ENCODE measurements around the gene HHAT. TPM values are rescaled to one million over a fixed set of nuclear protein-coding genes. Genes with fewer than 3 reads are reported as not detected.

The HHAT gene
- polyA plus RNA-seq, 1 donor (not counting 4 experiments of a cell fraction or from before 2014, with no cell fraction given) = 3.8 TPM

- Histone ChIP-seq H3K4me1 (ENCODE audit: control insufficient read depth, extremely low read depth, insufficient read depth, low read length) (no peaks in the 10 kb centered on the region), H2AFZ (ENCODE audit: control insufficient read depth, low read length) (no peak overlapping the region), H3K27me3 (ENCODE audit: control insufficient read depth, extremely low read depth, insufficient read depth, low read length) (no peaks in the 10 kb centered on the region), H3K4me2 (ENCODE audit: control insufficient read depth, extremely low read depth, insufficient read depth, low read depth, low read length) (no peak overlapping the region), H4K20me1 (ENCODE audit: control insufficient read depth, extremely low read depth, insufficient read depth, low read length) (no peaks in the 10 kb centered on the region), H3K9me3 (ENCODE audit: control insufficient read depth, low read depth, low read length) (no peaks in the 10 kb centered on the region), H3K36me3 (ENCODE audit: control insufficient read depth in 2 of 2, extremely low read depth in 1 of 2, insufficient read depth in 2 of 2, low read length in 2 of 2) (no peaks in the 10 kb centered on the region), H3K27ac (ENCODE audit: control insufficient read depth, insufficient read depth, low read length) (no peak overlapping the region), H3K9ac (ENCODE audit: control insufficient read depth, extremely low read depth, insufficient read depth, low read length) (no peak overlapping the region), H3K79me2 (ENCODE audit: control insufficient read depth, insufficient read depth, low read length) (no peaks in the 10 kb centered on the region), H3K9me1 (ENCODE audit: control insufficient read depth, extremely low read depth, insufficient read depth, low read length) (no peaks in the 10 kb centered on the region), H3K4me3 (ENCODE audit: control insufficient read depth in 2 of 3, extremely low read depth in 1 of 3, insufficient read depth in 2 of 3, low read depth in 1 of 3, low read length in 3 of 3) (no peak overlapping the region)
- DNase-seq (ENCODE audit: low read depth, low spot score) = no peak
- dilution Hi-C loops (cut with MboI; ENCODE audit: extremely low pct_ligation_motif_present, low sequenced_read_pairs) = no loop called here
- TF ChIP-seq EZH2 (IDR thresholded peaks at IDR 0.05; ENCODE audit: low read length) = no peak
- no peak for TF ChIP-seq CTCF (optimal IDR thresholded peaks at IDR 0.05 in 1 of 3, IDR thresholded peaks at IDR 0.05 in 1 of 3, conservative IDR thresholded peaks at IDR 0.05 in 1 of 3; ENCODE audit: extremely low read depth in 1 of 3, insufficient read depth in 2 of 3, low read length in 3 of 3)
- FAIRE-seq = no peak
Measured at GRCh38 chr1:210674151-210674550, 345.4 kb downstream of the HHAT start.

- no peaks in the 10 kb centered on the region for H4K20me1 ChIP-seq (ENCODE audit: control insufficient read depth, extremely low read depth, insufficient read depth, low read length)
Measured at GRCh38 chr1:210676539-210676938, 347.8 kb downstream of the HHAT start.

More at GRCh38 chr1:210676539-210676938, 347.8 kb downstream of the HHAT start:
- H3K36me3 ChIP-seq (ENCODE audit: control insufficient read depth in 2 of 2, extremely low read depth in 1 of 2, insufficient read depth in 2 of 2, low read length in 2 of 2) = no peaks in the 10 kb centered on the region
- no peak for FAIRE-seq
- no peak for TF ChIP-seq CTCF (optimal IDR thresholded peaks at IDR 0.05 in 1 of 3, IDR thresholded peaks at IDR 0.05 in 1 of 3, conservative IDR thresholded peaks at IDR 0.05 in 1 of 3; ENCODE audit: extremely low read depth in 1 of 3, insufficient read depth in 2 of 3, low read length in 3 of 3)
- no peak for TF ChIP-seq EZH2 (IDR thresholded peaks at IDR 0.05; ENCODE audit: low read length)
- no peaks in the 10 kb centered on the region for H3K27me3 ChIP-seq (ENCODE audit: control insufficient read depth, extremely low read depth, insufficient read depth, low read length)
- H3K9ac ChIP-seq (ENCODE audit: control insufficient read depth, extremely low read depth, insufficient read depth, low read length) = no peak overlapping the region
- no peak overlapping the region for H2AFZ ChIP-seq (ENCODE audit: control insufficient read depth, low read length)
- no peaks in the 10 kb centered on the region for H3K79me2 ChIP-seq (ENCODE audit: control insufficient read depth, insufficient read depth, low read length)
- H3K9me1 ChIP-seq (ENCODE audit: control insufficient read depth, extremely low read depth, insufficient read depth, low read length) = no peaks in the 10 kb centered on the region
- H3K4me1 ChIP-seq (ENCODE audit: control insufficient read depth, extremely low read depth, insufficient read depth, low read length) = no peaks in the 10 kb centered on the region
- H3K4me2 ChIP-seq (ENCODE audit: control insufficient read depth, extremely low read depth, insufficient read depth, low read depth, low read length) = no peak overlapping the region
- dilution Hi-C loops (cut with MboI; ENCODE audit: extremely low pct_ligation_motif_present, low sequenced_read_pairs) = no loop called here
- no peak overlapping the region for H3K4me3 ChIP-seq (ENCODE audit: control insufficient read depth in 2 of 3, extremely low read depth in 1 of 3, insufficient read depth in 2 of 3, low read depth in 1 of 3, low read length in 3 of 3)
- no peaks in the 10 kb centered on the region for H3K9me3 ChIP-seq (ENCODE audit: control insufficient read depth, low read depth, low read length)
- H3K27ac ChIP-seq (ENCODE audit: control insufficient read depth, insufficient read depth, low read length) = no peak overlapping the region
- no peak for DNase-seq (ENCODE audit: low read depth, low spot score)
